Measurements from ENCODE around the gene TANK.

TANK gene

GRCh38 chr2:161250864-161251436 is 90.7 kb downstream of the TANK start:
- peak; percentile 43 for DNase-seq
- H4K20me1 ChIP-seq (ENCODE audit: insufficient read depth, low read length): no peaks in the 10 kb centered on the region
- no peaks in the 10 kb centered on the region; the same call in 1 of the 2 replicates for H3K79me2 ChIP-seq (ENCODE audit: insufficient read depth, low read length)
- H3K4me1 ChIP-seq (ENCODE audit: insufficient read depth, low read length): peaks cover 9% of the 10 kb centered on the region
- ATAC-seq (ENCODE audit: insufficient read depth, low read depth): peak; percentile 90
- H3K27ac ChIP-seq (ENCODE audit: low read length): no peak overlapping the region
- TF ChIP-seq CTCF (IDR thresholded peaks at IDR 0.05; ENCODE audit: borderline replicate concordance, extremely low read depth, low read length, poor library complexity, severe bottlenecking) (peak; percentile 76), EZH2 (IDR thresholded peaks at IDR 0.05; ENCODE audit: borderline replicate concordance, low read depth, low read length, severe bottlenecking) (no peak)
- no peaks in the 10 kb centered on the region for H3K27me3 ChIP-seq (ENCODE audit: insufficient read depth, low read length, poor library complexity)
- H3K9ac ChIP-seq (ENCODE audit: low read depth, low read length): no peak overlapping the region
- no peak overlapping the region for H3K4me3 ChIP-seq (ENCODE audit: low read depth in 1 of 2, low read length in 2 of 2)
- no peak overlapping the region for H2AFZ ChIP-seq (ENCODE audit: low read depth, low read length)
- no peak overlapping the region for H3K4me2 ChIP-seq (ENCODE audit: insufficient read depth, low read length)
- no peaks in the 10 kb centered on the region for H3K9me3 ChIP-seq (ENCODE audit: insufficient read depth, low read length, severe bottlenecking)
- H3K36me3 ChIP-seq (ENCODE audit: insufficient read depth, low read length): peaks cover 4% of the 10 kb centered on the region; the same call in 1 of the 2 replicates

GRCh38 chr2:161257123-161257952 is 97.1 kb downstream of the TANK start:
- no peak for ATAC-seq (ENCODE audit: insufficient read depth, low read depth)
- TF ChIP-seq EZH2 (IDR thresholded peaks at IDR 0.05; ENCODE audit: borderline replicate concordance, low read depth, low read length, severe bottlenecking): no peak
- TF ChIP-seq CTCF (IDR thresholded peaks at IDR 0.05; ENCODE audit: borderline replicate concordance, extremely low read depth, low read length, poor library complexity, severe bottlenecking): no peak
- Histone ChIP-seq H3K4me2 (ENCODE audit: insufficient read depth, low read length) (no peak overlapping the region), H3K9ac (ENCODE audit: low read depth, low read length) (no peak overlapping the region), H3K27me3 (ENCODE audit: insufficient read depth, low read length, poor library complexity) (no peaks in the 10 kb centered on the region), H3K79me2 (ENCODE audit: insufficient read depth, low read length) (no peaks in the 10 kb centered on the region), H2AFZ (ENCODE audit: low read depth, low read length) (no peak overlapping the region), H3K36me3 (ENCODE audit: insufficient read depth, low read length) (no peaks in the 10 kb centered on the region), H3K9me3 (ENCODE audit: insufficient read depth, low read length, severe bottlenecking) (no peaks in the 10 kb centered on the region), H3K4me1 (ENCODE audit: insufficient read depth, low read length) (no peaks in the 10 kb centered on the region), H4K20me1 (ENCODE audit: insufficient read depth, low read length) (no peaks in the 10 kb centered on the region), H3K27ac (ENCODE audit: low read length) (no peak overlapping the region), H3K4me3 (ENCODE audit: low read depth in 1 of 2, low read length in 2 of 2) (no peak overlapping the region)
- no peak for DNase-seq

GRCh38 chr2:161265874-161266273 is 105.6 kb downstream of the TANK start:
- Histone ChIP-seq H4K20me1 (ENCODE audit: insufficient read depth, low read length) (no peaks in the 10 kb centered on the region), H3K4me3 (ENCODE audit: low read depth in 1 of 2, low read length in 2 of 2) (no peak overlapping the region), H3K9ac (ENCODE audit: low read depth, low read length) (no peak overlapping the region), H3K27me3 (ENCODE audit: insufficient read depth, low read length, poor library complexity) (no peaks in the 10 kb centered on the region), H3K27ac (ENCODE audit: low read length) (no peak overlapping the region), H3K4me1 (ENCODE audit: insufficient read depth, low read length) (no peaks in the 10 kb centered on the region), H2AFZ (ENCODE audit: low read depth, low read length) (no peak overlapping the region), H3K79me2 (ENCODE audit: insufficient read depth, low read length) (no peaks in the 10 kb centered on the region), H3K36me3 (ENCODE audit: insufficient read depth, low read length) (no peaks in the 10 kb centered on the region), H3K4me2 (ENCODE audit: insufficient read depth, low read length) (no peak overlapping the region), H3K9me3 (ENCODE audit: insufficient read depth, low read length, severe bottlenecking) (no peaks in the 10 kb centered on the region)
- ATAC-seq (ENCODE audit: insufficient read depth, low read depth) (no peak), DNase-seq (no peak)
- TF ChIP-seq CTCF (IDR thresholded peaks at IDR 0.05; ENCODE audit: borderline replicate concordance, extremely low read depth, low read length, poor library complexity, severe bottlenecking): no peak
